Suprapubic skin (tissue), 3 donors: ENCODE data around the gene BAHD1.

Experiments used
- EP300 ChIP-seq: sonication (generic); formaldehyde crosslinking; IDR thresholded peaks from one replicate; pipeline ENCODE4 v1.6.1; 2017; ENCODE audit warnings: antibody characterized with exemption
- POLR2A ChIP-seq, 2 donors: fragments of 450-650 bp; IDR thresholded peaks; one replicate each; pipeline ENCODE4 v1.6.1; 2017; ENCODE audit warnings: antibody characterized with exemption in 2 of 2, mild to moderate bottlenecking in 2 of 2, moderate library complexity in 2 of 2
- TF ChIP-seq, protein P1 (sequence below), 2 donors: fragments of 200-600 bp in 1 of 2; fragments of 450-650 bp in 1 of 2; sonication (generic) in 1 of 2; IDR thresholded peaks; one replicate each; pipeline ENCODE4 v1.5.1; 2016 to 2019; ENCODE audit warnings: antibody characterized with exemption in 2 of 2, mild to moderate bottlenecking in 1 of 2, moderate library complexity in 1 of 2

DNA sequence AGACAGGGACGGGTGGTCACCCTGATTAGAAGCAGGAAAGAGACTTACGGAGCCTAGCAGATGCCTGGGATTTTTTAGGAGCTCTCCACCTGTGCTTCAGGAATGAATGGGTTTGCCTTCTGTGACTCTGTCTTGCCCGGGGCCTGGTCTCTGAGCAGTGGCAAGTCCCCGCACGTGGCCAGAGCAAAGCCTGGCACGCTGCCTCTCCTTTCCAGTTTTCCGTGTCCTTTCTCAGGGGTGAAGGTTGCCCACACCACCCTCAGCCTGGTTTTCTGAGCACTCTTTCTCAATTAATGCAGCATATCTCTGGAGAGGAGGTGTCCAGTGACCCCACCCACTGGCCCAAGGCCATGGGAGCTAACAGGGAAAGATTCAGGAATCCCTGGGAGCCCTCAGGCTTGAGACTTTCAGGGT lies 15.6 kb downstream of the BAHD1 start:
- TF ChIP-seq POLR2A (IDR thresholded peaks at IDR 0.05) (no peak), EP300 (no peak)
- TF ChIP-seq, protein P1, sequence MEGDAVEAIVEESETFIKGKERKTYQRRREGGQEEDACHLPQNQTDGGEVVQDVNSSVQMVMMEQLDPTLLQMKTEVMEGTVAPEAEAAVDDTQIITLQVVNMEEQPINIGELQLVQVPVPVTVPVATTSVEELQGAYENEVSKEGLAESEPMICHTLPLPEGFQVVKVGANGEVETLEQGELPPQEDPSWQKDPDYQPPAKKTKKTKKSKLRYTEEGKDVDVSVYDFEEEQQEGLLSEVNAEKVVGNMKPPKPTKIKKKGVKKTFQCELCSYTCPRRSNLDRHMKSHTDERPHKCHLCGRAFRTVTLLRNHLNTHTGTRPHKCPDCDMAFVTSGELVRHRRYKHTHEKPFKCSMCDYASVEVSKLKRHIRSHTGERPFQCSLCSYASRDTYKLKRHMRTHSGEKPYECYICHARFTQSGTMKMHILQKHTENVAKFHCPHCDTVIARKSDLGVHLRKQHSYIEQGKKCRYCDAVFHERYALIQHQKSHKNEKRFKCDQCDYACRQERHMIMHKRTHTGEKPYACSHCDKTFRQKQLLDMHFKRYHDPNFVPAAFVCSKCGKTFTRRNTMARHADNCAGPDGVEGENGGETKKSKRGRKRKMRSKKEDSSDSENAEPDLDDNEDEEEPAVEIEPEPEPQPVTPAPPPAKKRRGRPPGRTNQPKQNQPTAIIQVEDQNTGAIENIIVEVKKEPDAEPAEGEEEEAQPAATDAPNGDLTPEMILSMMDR (IDR thresholded peaks at IDR 0.05): no peak
